ENCODE results near the gene TXNL4B. TPM values are rescaled to one million over a fixed set of nuclear protein-coding genes. Genes with fewer than 3 reads are reported as not detected.

The TXNL4B gene
- total and polyA plus RNA-seq, 9 of the 15 experiments (the other 6 are each of a cell fraction or from before 2014, with no cell fraction given) = 11.9 to 38.0 (median 22.3) TPM

- no peak for TF ChIP-seq CHCHD3 (CRISPR knock-in tag; IDR thresholded peaks at IDR 0.05)
- no peak for TF ChIP-seq OTX1 (CRISPR knock-in tag; IDR thresholded peaks at IDR 0.05)
- no peak for TF ChIP-seq ZNF408 (CRISPR knock-in tag; IDR thresholded peaks at IDR 0.05; ENCODE audit: low read depth)
- TF ChIP-seq ZFP91 (CRISPR knock-in tag; IDR thresholded peaks at IDR 0.05) = no peak
- no peak for TF ChIP-seq PRDM10 (IDR thresholded peaks at IDR 0.05; ENCODE audit: partially characterized antibody)
- TF ChIP-seq ID3 (CRISPR knock-in tag; IDR thresholded peaks at IDR 0.05) = no peak
- TF ChIP-seq ID3 (tag; IDR thresholded peaks at IDR 0.05) = no peak
- TF ChIP-seq PRPF4 (IDR thresholded peaks at IDR 0.05; ENCODE audit: insufficient read depth, low read depth, low read length, poor library complexity, severe bottlenecking) = no peak
- no peak for TF ChIP-seq ZSCAN32 (CRISPR knock-in tag; IDR thresholded peaks at IDR 0.05)
- TF ChIP-seq XRCC3 (IDR thresholded peaks at IDR 0.05) = no peak
- TF ChIP-seq ZNF282 (CRISPR knock-in tag; IDR thresholded peaks at IDR 0.05) = no peak
- TF ChIP-seq LCOR (CRISPR knock-in tag; IDR thresholded peaks at IDR 0.05) = no peak
- TF ChIP-seq ZBED1 (IDR thresholded peaks at IDR 0.05) = no peak
- peak; percentile 86 for TF ChIP-seq POLR2G (IDR thresholded peaks at IDR 0.05; ENCODE audit: low read depth, low read length)
- peak; percentile 94 for TF ChIP-seq TBP (optimal IDR thresholded peaks at IDR 0.05; ENCODE audit: low read depth, low read length)
- no peak for TF ChIP-seq ZNF507 (tag; conservative IDR thresholded peaks at IDR 0.05)
These were observed at the start of gene TXNL4B, which contains the start of gene DHX38 (continued) for GRCh38 chr16:72093448-72094265.
